Endothelial cell of umbilical vein (primary cell): ENCODE data around the gene CDC45. TPM values are rescaled to one million over a fixed set of nuclear protein-coding genes. Genes with fewer than 3 reads are reported as not detected.
"Not testable (repeated sequence)": the region's sequence is repeated elsewhere in the genome, so short reads cannot be mapped to it uniquely, and the experiment has no call there.

Experiments
- BruUV-seq: library from RNA; stranded (reverse); fragments of 400-500 nt; replicated peaks from 2 replicates; lab custom pipeline; 2021; lab: Mats Ljungman, UMichigan
- CTCF ChIA-PET: fragments of 300-600, 350-600 bp; sonication (Branson Sonifier 250); formaldehyde crosslinking; loops from one replicate; lab custom pipeline; 2021; ENCODE audit warnings: antibody characterized with exemption, inconsistent platforms; lab: Charles Lee
- POLR2A ChIA-PET: fragments of 300-600, 350-600 bp; sonication (Branson Sonifier 250); formaldehyde crosslinking; loops from one replicate; lab custom pipeline; 2021; ENCODE audit warnings: antibody characterized with exemption, inconsistent platforms; lab: Charles Lee
- DNase-seq: peaks from one replicate; pipeline ENCODE4 v3.0.0-alpha.2; 2011; ENCODE audit warnings: low read depth, low spot score
- FAIRE-seq: peaks from 2 replicates; lab custom pipeline; 2011; peaks lifted over from hg19 to GRCh38; lab: Jason Lieb, UNC
- H2AFZ ChIP-seq: 2 replicates; pipeline ENCODE4 v1.6.0; 2012; ENCODE audit warnings: low read depth, low read length, control low read depth, inconsistent platforms
- H3K27ac ChIP-seq: 2 replicates; pipeline ENCODE4 v1.5.1; 2011; ENCODE audit warnings: low read depth, mild to moderate bottlenecking, control low read depth, low read length, moderate library complexity; ENCODE audit not compliant: insufficient read depth
- H3K27me3 ChIP-seq, 2 experiments: 2 replicates each; pipeline versions ENCODE4 v1.6.0 to v1.6.1; 2011; ENCODE audit warnings: low read length in 2 of 2, mixed read lengths in 1 of 2; ENCODE audit not compliant: control insufficient read depth in 2 of 2, insufficient read depth in 2 of 2
- H3K36me3 ChIP-seq, 2 experiments: 2 replicates in 1 of 2; 3 replicates in 1 of 2; pipeline ENCODE4 v1.5.1; 2011; ENCODE audit warnings: low read length in 2 of 2, mild to moderate bottlenecking in 1 of 2, moderate library complexity in 1 of 2; ENCODE audit not compliant: control insufficient read depth in 2 of 2, insufficient read depth in 2 of 2; ENCODE audit errors: extremely low read depth in 1 of 2
- H3K4me1 ChIP-seq: 3 replicates; pipeline ENCODE4 v1.5.1; 2011; ENCODE audit warnings: mild to moderate bottlenecking, low read length; ENCODE audit not compliant: control insufficient read depth, insufficient read depth; ENCODE audit errors: extremely low read depth
- H3K4me2 ChIP-seq: 2 replicates; pipeline ENCODE4 v1.6.1; 2011; ENCODE audit warnings: low read length, control low read depth, mixed read lengths; ENCODE audit not compliant: insufficient read depth
- H3K4me3 ChIP-seq, 3 experiments: fragments of 200-600 bp in 1 of 3; sonication (generic), shearing (Covaris generic) in 1 of 3; replicated peaks in 1 of 3; 2 replicates each; pipeline ENCODE4 v1.5.1; 2011 to 2016; ENCODE audit warnings: control low read depth in 3 of 3, low read length in 3 of 3, mild to moderate bottlenecking in 2 of 3, inconsistent platforms in 1 of 3, low read depth in 1 of 3, moderate library complexity in 1 of 3; ENCODE audit not compliant: insufficient read depth in 1 of 3
- H3K79me2 ChIP-seq: 2 replicates; pipeline ENCODE4 v1.6.0; 2012; ENCODE audit warnings: low read length, inconsistent platforms; ENCODE audit not compliant: control insufficient read depth, insufficient read depth
- H3K9ac ChIP-seq: replicated peaks from 2 replicates; pipeline ENCODE3; 2011; ENCODE audit warnings: low read length, control low read depth; ENCODE audit not compliant: insufficient read depth; ENCODE audit errors: extremely low read depth
- H3K9me1 ChIP-seq: replicated peaks from 3 replicates; pipeline ENCODE4 v1.6.0; 2011; ENCODE audit warnings: mild to moderate bottlenecking, low read length; ENCODE audit not compliant: control insufficient read depth, insufficient read depth; ENCODE audit errors: extremely low read depth
- H3K9me3 ChIP-seq: replicated peaks from 2 replicates; pipeline ENCODE4 v1.5.1; 2012; ENCODE audit warnings: low read length, inconsistent platforms; ENCODE audit not compliant: control insufficient read depth, insufficient read depth
- H4K20me1 ChIP-seq: replicated peaks from 2 replicates; pipeline ENCODE3; 2011; ENCODE audit warnings: mild to moderate bottlenecking, low read length; ENCODE audit not compliant: control insufficient read depth, insufficient read depth; ENCODE audit errors: extremely low read depth
- MYC ChIP-seq: IDR thresholded peaks from one replicate; pipeline ENCODE4 v1.6.1; 2011; ENCODE audit warnings: mild to moderate bottlenecking, low read depth, low read length
- dilution Hi-C: fragments of 300-500 bp; cut with MboI; formaldehyde crosslinking; loops from one replicate; pipeline ENCODE4 v1.15.0; 2019; ENCODE audit warnings: low sequenced_read_pairs; ENCODE audit not compliant: extremely low pct_ligation_motif_present
- intact Hi-C: fragments of 100-400 bp; cut with micrococcal nuclease; formaldehyde crosslinking; loops from one replicate; pipeline ENCODE4 v1.10.0; 2022
- polyA plus RNA-seq, 4 experiments: library from polyadenylated mRNA; depleted of rRNA in 3 of 4; stranded (reverse) in 3 of 4; unstranded in 1 of 4; fragments of >200 nt; gene quantifications; 2 replicates each; pipeline versions ENCODE4 v1.2.1 to v1.2.3, GENCODE V29; 2011 to 2012; ENCODE audit warnings: missing spikeins in 1 of 4
- total RNA-seq: library from RNA; stranded (reverse); gene quantifications from 2 replicates; pipeline ENCODE4 v1.2.3, GENCODE V29; 2021
- TF ChIP-seq, protein P1 (sequence below): IDR thresholded peaks from 2 replicates; pipeline ENCODE4 v1.6.1; 2011; ENCODE audit not compliant: insufficient read depth, insufficient read length

CDC45 gene
- total and polyA plus RNA-seq, 2 donors (not counting 3 experiments of a cell fraction or from before 2014, with no cell fraction given): 36.6 to 40.6 TPM

- no peak for DNase-seq
- FAIRE-seq: no peak
- no peaks in the 10 kb centered on the region for H3K27me3 ChIP-seq
- intact Hi-C loops: no loop called here
- no peak overlapping the region for H3K27ac ChIP-seq
- no peak overlapping the region for H3K9ac ChIP-seq
- TF ChIP-seq, protein P1, sequence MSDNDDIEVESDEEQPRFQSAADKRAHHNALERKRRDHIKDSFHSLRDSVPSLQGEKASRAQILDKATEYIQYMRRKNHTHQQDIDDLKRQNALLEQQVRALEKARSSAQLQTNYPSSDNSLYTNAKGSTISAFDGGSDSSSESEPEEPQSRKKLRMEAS: no peak
- TF ChIP-seq MYC: no peak
- no peak overlapping the region for H3K4me2 ChIP-seq
- ChIA-PET POLR2A (no interaction called here), CTCF (interaction anchor here (0.9 to 1.4 kb wide), 2 partner anchors 43 to 255 kb away, joined by 3 read pairs; no protein-coding TSS in a partner anchor)
- no TSS peak for BruUV-seq
- peaks cover 15% of the 10 kb centered on the region for H3K4me1 ChIP-seq
- H2AFZ ChIP-seq: no peak overlapping the region
- H4K20me1 ChIP-seq: no peaks in the 10 kb centered on the region
- H3K79me2 ChIP-seq: peaks cover 19% of the 10 kb centered on the region
- H3K4me3 ChIP-seq: no peak overlapping the region
- H3K36me3 ChIP-seq: peaks cover 5% of the 10 kb centered on the region in 2 experiments
- H3K9me1 ChIP-seq: no peaks in the 10 kb centered on the region
- dilution Hi-C loops: no loop called here
- no peaks in the 10 kb centered on the region for H3K9me3 ChIP-seq
Measured at GRCh38 chr22:19434829-19435580, 44.7 kb upstream of the CDC45 start.

DNA sequence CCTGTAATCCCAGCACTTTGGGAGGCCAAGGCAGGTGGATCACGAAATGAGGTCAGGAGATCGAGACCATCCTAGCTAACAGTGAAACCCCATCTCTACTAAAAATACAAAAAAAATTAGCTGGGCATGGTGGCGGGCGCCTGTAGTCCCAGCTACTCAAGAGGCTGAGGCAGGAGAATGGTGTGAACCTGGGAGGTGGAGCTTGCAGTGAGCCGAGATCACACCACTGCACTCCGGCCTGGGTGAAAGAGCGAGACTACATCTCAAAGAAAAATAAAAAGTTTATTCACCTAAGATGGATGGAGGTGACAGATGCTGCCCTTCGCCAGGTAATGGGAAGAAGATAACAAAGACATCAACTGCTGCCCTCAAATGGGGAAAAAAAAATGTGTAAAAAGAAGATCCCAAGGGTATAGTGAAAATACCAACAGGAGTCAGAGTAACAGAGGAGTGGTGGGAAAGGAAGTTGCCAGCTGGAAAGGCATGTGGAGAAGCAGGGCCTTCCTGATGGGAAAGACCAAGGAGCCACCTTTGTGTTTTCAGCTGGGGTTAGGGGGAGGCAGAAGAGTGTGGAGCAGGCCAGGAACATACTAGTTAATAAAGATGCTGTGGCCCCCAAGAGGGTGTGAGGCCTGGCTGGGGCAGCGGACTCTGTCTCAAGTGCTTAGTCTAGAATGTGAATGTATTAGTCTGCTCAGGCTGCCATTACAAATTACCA lies 43.1 kb upstream of the CDC45 start:
- H3K4me2 ChIP-seq, FAIRE-seq, H3K9ac ChIP-seq, H3K36me3 ChIP-seq, H3K9me3 ChIP-seq, POLR2A ChIA-PET, H3K27me3 ChIP-seq, H4K20me1 ChIP-seq, dilution Hi-C loops, H3K4me1 ChIP-seq, H3K9me1 ChIP-seq, H3K4me3 ChIP-seq, H3K27ac ChIP-seq, H2AFZ ChIP-seq, CTCF ChIA-PET, DNase-seq, intact Hi-C loops, BruUV-seq: not testable (repeated sequence)
- H3K79me2 ChIP-seq: peaks cover 13% of the 10 kb centered on the region
